Endothelial cell (in vitro differentiated cells): ENCODE results near the gene USF2. TPM values are rescaled to one million over a fixed set of nuclear protein-coding genes. Genes with fewer than 3 reads are reported as not detected.

Experiments used
- DNase-seq: peaks from one replicate; pipeline ENCODE4 v3.0.0; 2021; ENCODE audit warnings: low spot score
- H3K27ac Mint-ChIP-seq: one replicate; pipeline ENCODE4 v1.8.0; 2021; ENCODE audit warnings: mixed read lengths, inconsistent platforms; ENCODE audit not compliant: unreplicated experiment
- H3K27me3 Mint-ChIP-seq: one replicate; pipeline ENCODE4 v1.8.0; 2021; ENCODE audit warnings: mild to moderate bottlenecking, moderate library complexity, mixed read lengths, inconsistent platforms; ENCODE audit not compliant: unreplicated experiment
- H3K36me3 Mint-ChIP-seq: one replicate; pipeline ENCODE4 v1.8.0; 2021; ENCODE audit warnings: mild to moderate bottlenecking, low read depth, mixed read lengths, inconsistent platforms; ENCODE audit not compliant: unreplicated experiment
- H3K4me1 Mint-ChIP-seq: one replicate; pipeline ENCODE4 v1.8.0; 2021; ENCODE audit warnings: mild to moderate bottlenecking, mixed read lengths, inconsistent platforms; ENCODE audit not compliant: unreplicated experiment
- H3K4me3 Mint-ChIP-seq: one replicate; pipeline ENCODE4 v1.8.0; 2021; ENCODE audit warnings: mild to moderate bottlenecking, mixed read lengths, inconsistent platforms; ENCODE audit not compliant: unreplicated experiment
- H3K9me3 Mint-ChIP-seq: one replicate; pipeline ENCODE4 v1.8.0; 2021; ENCODE audit warnings: mixed read lengths, inconsistent platforms; ENCODE audit not compliant: unreplicated experiment
- total RNA-seq: library from RNA; stranded (reverse); fragmentation: NEBNext Ultra II Directional; extraction: Animal tissue kit (Norgen Biotek cat#: 25700); gene quantifications from one replicate; pipeline ENCODE4 v1.2.1, GENCODE V29; 2021; ENCODE audit not compliant: unreplicated experiment
- TF ChIP-seq, protein P1 (sequence below): fragments of 200-600 bp; sonication (generic); IDR thresholded peaks from one replicate; pipeline ENCODE4 v1.5.0; 2021; ENCODE audit warnings: antibody characterized with exemption; ENCODE audit not compliant: unreplicated experiment

The USF2 gene
- total RNA-seq, 1 donor from 2014 or later: 92.2 TPM

DNA sequence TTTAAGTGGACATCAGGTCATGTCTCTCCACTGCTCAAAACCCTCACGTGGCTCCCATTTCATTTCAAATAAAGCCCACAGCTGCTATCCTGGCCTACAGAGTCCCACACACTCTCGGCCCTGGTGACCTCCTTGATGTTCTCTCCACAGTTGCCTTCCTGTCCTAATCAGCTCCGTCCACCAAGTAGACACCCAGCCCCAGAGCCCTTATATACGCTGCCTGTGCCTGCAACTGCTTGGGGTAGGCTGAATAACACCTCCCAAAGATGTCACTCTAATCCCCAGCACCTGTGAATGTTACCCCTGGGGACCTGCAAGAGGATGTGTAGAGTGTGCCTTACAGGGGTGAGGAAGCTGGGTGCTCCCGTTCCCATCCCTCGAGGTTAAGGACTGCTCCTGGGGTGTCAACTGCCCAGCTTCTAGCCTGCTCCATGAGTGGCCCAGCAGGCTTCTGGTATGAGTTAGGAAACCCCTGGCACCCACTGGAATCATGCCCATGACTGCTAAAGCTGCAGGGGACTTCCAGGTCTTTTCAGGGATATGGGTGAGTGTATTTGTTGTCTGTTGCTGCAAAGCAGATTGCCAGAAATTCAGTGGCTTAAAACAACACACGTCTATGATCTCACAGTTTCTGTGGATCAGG lies 46.3 kb upstream of the USF2 start:
- Mint-ChIP-seq H3K9me3 (peaks cover 5% of the 10 kb centered on the region), H3K4me3 (no peak overlapping the region), H3K27ac (no peak overlapping the region), H3K4me1 (no peaks in the 10 kb centered on the region), H3K36me3 (no peaks in the 10 kb centered on the region), H3K27me3 (peaks cover 11% of the 10 kb centered on the region)
- DNase-seq: no peak
- TF ChIP-seq, protein P1, sequence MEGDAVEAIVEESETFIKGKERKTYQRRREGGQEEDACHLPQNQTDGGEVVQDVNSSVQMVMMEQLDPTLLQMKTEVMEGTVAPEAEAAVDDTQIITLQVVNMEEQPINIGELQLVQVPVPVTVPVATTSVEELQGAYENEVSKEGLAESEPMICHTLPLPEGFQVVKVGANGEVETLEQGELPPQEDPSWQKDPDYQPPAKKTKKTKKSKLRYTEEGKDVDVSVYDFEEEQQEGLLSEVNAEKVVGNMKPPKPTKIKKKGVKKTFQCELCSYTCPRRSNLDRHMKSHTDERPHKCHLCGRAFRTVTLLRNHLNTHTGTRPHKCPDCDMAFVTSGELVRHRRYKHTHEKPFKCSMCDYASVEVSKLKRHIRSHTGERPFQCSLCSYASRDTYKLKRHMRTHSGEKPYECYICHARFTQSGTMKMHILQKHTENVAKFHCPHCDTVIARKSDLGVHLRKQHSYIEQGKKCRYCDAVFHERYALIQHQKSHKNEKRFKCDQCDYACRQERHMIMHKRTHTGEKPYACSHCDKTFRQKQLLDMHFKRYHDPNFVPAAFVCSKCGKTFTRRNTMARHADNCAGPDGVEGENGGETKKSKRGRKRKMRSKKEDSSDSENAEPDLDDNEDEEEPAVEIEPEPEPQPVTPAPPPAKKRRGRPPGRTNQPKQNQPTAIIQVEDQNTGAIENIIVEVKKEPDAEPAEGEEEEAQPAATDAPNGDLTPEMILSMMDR: no peak

DNA sequence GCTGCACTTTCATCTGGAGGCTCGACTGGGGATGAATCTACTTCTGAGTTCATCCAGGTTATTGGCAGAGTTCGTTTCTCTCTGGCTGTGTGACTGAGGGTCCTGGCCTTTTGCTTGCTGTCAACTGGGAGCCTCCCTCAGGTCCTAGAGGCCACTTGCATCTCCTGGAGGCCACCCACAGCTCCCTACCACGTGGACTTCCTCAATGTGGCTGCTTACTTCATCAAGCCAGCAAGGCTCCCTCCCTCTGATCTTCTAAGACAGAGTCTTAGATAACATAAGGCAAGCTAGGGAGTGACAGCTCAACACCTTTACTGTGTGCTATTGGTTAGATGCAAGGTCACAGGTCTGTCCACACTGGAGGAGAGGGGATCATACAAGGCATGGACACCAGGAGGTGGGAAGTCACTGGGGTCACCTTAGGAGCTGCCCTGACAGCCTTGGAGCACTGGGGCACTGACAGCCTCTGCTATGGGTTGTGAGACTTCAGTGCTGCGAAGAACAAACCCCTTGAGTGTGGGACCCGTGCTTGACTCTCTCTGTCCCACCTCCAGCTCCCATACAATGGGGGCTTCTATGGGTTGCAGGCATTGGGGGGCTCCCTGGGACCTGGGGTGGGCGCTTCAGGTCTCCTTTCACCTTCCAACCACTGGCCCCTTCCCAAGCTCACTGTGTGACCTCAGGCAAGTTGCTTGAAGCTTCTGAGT lies 45.5 kb upstream of the USF2 start:
- TF ChIP-seq, protein P1: no peak
- DNase-seq: no peak
- no peak overlapping the region for H3K4me3 Mint-ChIP-seq
- no peaks in the 10 kb centered on the region for H3K4me1 Mint-ChIP-seq
- H3K27me3 Mint-ChIP-seq: peaks cover 14% of the 10 kb centered on the region
- no peaks in the 10 kb centered on the region for H3K36me3 Mint-ChIP-seq
- peaks cover 5% of the 10 kb centered on the region for H3K9me3 Mint-ChIP-seq
- no peak overlapping the region for H3K27ac Mint-ChIP-seq

GRCh38 chr19:35223862-35224505 lies 44.8 kb upstream of the USF2 start:
- Mint-ChIP-seq H3K36me3 (no peaks in the 10 kb centered on the region), H3K27me3 (peaks cover 12% of the 10 kb centered on the region), H3K27ac (no peak overlapping the region), H3K4me1 (no peaks in the 10 kb centered on the region), H3K9me3 (peaks cover 5% of the 10 kb centered on the region), H3K4me3 (no peak overlapping the region)
- TF ChIP-seq, protein P1: no peak
- no peak for DNase-seq

- no peak for DNase-seq
- no peaks in the 10 kb centered on the region for H3K9me3 Mint-ChIP-seq
- H3K4me1 Mint-ChIP-seq: no peaks in the 10 kb centered on the region
- H3K4me3 Mint-ChIP-seq: no peak overlapping the region
- H3K36me3 Mint-ChIP-seq: no peaks in the 10 kb centered on the region
- peaks cover 9% of the 10 kb centered on the region for H3K27me3 Mint-ChIP-seq
- H3K27ac Mint-ChIP-seq: no peak overlapping the region
- TF ChIP-seq, protein P1: no peak
Measured at GRCh38 chr19:35224681-35225571, 43.8 kb upstream of the USF2 start.
